Loucy (cell line): ENCODE measurements around the gene MFSD8.
A peak's percentile ranks its signal among the peaks of the same experiment; 100 is the strongest.

Experiments used
- H2AFZ ChIP-seq: fragments of 200-600 bp; sonication (generic); 2 replicates; pipeline ENCODE4 v1.6.0; 2016; ENCODE audit warnings: antibody characterized with exemption, mild to moderate bottlenecking, low read length, moderate library complexity
- H3F3A ChIP-seq: fragments of 200-600 bp; 2 replicates; pipeline ENCODE4 v1.6.0; 2016; ENCODE audit warnings: antibody characterized with exemption, low read depth, mild to moderate bottlenecking
- H3K27me3 ChIP-seq: fragments of 200-600 bp; sonication (generic); 2 replicates; pipeline ENCODE4 v1.6.1; 2014; ENCODE audit warnings: low read length, mild to moderate bottlenecking; ENCODE audit not compliant: insufficient read depth, poor library complexity, severe bottlenecking
- H3K36me3 ChIP-seq: fragments of 200-600 bp; sonication (generic); 2 replicates; pipeline ENCODE4 v1.6.1; 2016; ENCODE audit warnings: low read length; ENCODE audit not compliant: insufficient read depth
- H3K4me1 ChIP-seq: fragments of 200-600 bp; sonication (generic); 2 replicates; pipeline ENCODE4 v1.5.1; 2014; ENCODE audit warnings: low read length, mild to moderate bottlenecking; ENCODE audit not compliant: insufficient read depth, poor library complexity, severe bottlenecking
- H3K4me2 ChIP-seq: fragments of 200-600 bp; sonication (generic); 2 replicates; pipeline ENCODE4 v1.6.0; 2014; ENCODE audit warnings: antibody characterized with exemption, low read length, low read depth, mild to moderate bottlenecking; ENCODE audit not compliant: poor library complexity, severe bottlenecking
- H3K4me3 ChIP-seq: fragments of 200-600 bp; sonication (generic); 2 replicates; pipeline ENCODE4 v1.5.1; 2014; ENCODE audit warnings: low read length, mild to moderate bottlenecking, mixed read lengths; ENCODE audit not compliant: poor library complexity, severe bottlenecking
- H3K79me2 ChIP-seq: fragments of 200-600 bp; sonication (generic); 2 replicates; pipeline ENCODE4 v1.6.1; 2014; ENCODE audit warnings: low read length; ENCODE audit not compliant: insufficient read depth
- H3K9ac ChIP-seq: fragments of 200-600 bp; sonication (generic); 2 replicates; pipeline ENCODE4 v1.6.0; 2014; ENCODE audit warnings: mild to moderate bottlenecking, low read depth, low read length, moderate library complexity; ENCODE audit not compliant: poor library complexity, severe bottlenecking
- H3K9me2 ChIP-seq: fragments of 200-600 bp; sonication (generic); replicated peaks from 2 replicates; pipeline ENCODE4 v1.6.1; 2016; ENCODE audit warnings: low read depth, low read length, mixed read lengths
- H3K9me3 ChIP-seq: fragments of 200-600 bp; sonication (generic); 2 replicates; pipeline ENCODE4 v1.6.1; 2014; ENCODE audit warnings: mild to moderate bottlenecking, antibody characterized with exemption, low read length, low read depth; ENCODE audit not compliant: insufficient read depth
- H4K20me1 ChIP-seq: fragments of 200-600 bp; sonication (generic); 2 replicates; pipeline ENCODE4 v1.6.0; 2014; ENCODE audit warnings: antibody characterized with exemption, low read length, mild to moderate bottlenecking; ENCODE audit not compliant: insufficient read depth, poor library complexity, severe bottlenecking
- EZH2phosphoT487 ChIP-seq: fragments of 200-600 bp; IDR thresholded peaks from 2 replicates; pipeline ENCODE4 v1.6.1; 2018; ENCODE audit warnings: antibody characterized with exemption, mild to moderate bottlenecking, moderate library complexity, borderline replicate concordance
- TF ChIP-seq, protein P1 (sequence below): fragments of 200-600 bp; sonication (generic); conservative IDR thresholded peaks from 2 replicates; pipeline ENCODE4 v1.5.1; 2014; ENCODE audit warnings: mild to moderate bottlenecking, antibody characterized with exemption, low read length

Gene MFSD8

DNA sequence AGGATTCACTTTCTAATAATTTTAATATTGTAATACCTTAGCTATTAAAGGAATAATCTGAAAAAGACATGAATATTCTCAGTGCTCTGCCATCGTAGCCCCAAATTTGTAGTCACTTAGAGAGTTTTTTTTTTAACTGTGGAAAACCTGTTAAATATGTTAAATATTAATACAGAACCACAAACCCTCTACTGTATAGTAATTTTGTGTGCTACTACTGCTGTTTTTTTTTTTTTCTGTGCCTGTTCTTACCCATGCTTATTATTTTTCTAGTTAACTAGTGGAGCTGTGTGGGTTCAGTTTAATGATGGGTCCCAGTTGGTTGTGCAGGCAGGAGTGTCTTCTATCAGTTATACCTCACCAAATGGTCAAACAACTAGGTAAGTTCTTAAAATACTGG, 68.4 kb downstream of the MFSD8 start:
- no peak for TF ChIP-seq EZH2phosphoT487
- TF ChIP-seq, protein P1, sequence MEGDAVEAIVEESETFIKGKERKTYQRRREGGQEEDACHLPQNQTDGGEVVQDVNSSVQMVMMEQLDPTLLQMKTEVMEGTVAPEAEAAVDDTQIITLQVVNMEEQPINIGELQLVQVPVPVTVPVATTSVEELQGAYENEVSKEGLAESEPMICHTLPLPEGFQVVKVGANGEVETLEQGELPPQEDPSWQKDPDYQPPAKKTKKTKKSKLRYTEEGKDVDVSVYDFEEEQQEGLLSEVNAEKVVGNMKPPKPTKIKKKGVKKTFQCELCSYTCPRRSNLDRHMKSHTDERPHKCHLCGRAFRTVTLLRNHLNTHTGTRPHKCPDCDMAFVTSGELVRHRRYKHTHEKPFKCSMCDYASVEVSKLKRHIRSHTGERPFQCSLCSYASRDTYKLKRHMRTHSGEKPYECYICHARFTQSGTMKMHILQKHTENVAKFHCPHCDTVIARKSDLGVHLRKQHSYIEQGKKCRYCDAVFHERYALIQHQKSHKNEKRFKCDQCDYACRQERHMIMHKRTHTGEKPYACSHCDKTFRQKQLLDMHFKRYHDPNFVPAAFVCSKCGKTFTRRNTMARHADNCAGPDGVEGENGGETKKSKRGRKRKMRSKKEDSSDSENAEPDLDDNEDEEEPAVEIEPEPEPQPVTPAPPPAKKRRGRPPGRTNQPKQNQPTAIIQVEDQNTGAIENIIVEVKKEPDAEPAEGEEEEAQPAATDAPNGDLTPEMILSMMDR: no peak
- Histone ChIP-seq H3F3A (peaks cover 3% of the 10 kb centered on the region; the same call in 1 of the 2 replicates), H3K4me1 (no peaks in the 10 kb centered on the region), H3K79me2 (no peaks in the 10 kb centered on the region; the same call in 1 of the 2 replicates), H3K9me2 (no peaks in the 10 kb centered on the region), H4K20me1 (peaks cover 3% of the 10 kb centered on the region), H3K9ac (no peak overlapping the region), H3K9me3 (no peaks in the 10 kb centered on the region), H3K4me3 (no peak overlapping the region), H3K4me2 (no peak overlapping the region), H3K36me3 (peaks cover 55% of the 10 kb centered on the region), H3K27me3 (no peaks in the 10 kb centered on the region), H2AFZ (no peak overlapping the region)

DNA sequence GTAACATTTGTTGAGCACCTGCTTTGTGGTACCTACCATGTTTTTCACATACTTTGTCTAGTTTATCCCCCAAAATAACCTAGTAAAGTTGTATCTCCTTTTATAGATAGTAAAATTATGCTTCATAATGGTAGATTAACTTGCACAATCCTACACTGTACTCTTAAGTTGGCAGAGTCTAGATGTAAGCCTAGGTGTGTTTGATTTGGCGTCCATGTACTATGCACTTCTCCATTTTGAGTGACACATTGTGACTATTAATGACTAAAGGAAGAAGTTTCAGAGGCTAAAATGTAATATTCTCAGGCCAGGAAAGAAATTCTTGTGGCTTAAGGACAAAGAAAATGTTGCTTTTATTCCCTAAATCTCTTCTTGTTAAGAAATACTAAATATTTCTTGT, 68.9 kb downstream of the MFSD8 start:
- Histone ChIP-seq H3K36me3 (peaks cover 58% of the 10 kb centered on the region), H3K9me2 (no peaks in the 10 kb centered on the region), H3K9ac (no peak overlapping the region), H3F3A (peaks cover 3% of the 10 kb centered on the region; the same call in 1 of the 2 replicates), H3K4me2 (no peak overlapping the region), H3K27me3 (no peaks in the 10 kb centered on the region), H2AFZ (no peak overlapping the region), H3K9me3 (no peaks in the 10 kb centered on the region), H4K20me1 (peaks cover 3% of the 10 kb centered on the region), H3K4me3 (no peak overlapping the region), H3K4me1 (no peaks in the 10 kb centered on the region), H3K79me2 (peaks cover under 1% of the 10 kb centered on the region; the same call in 1 of the 2 replicates)
- TF ChIP-seq EZH2phosphoT487: no peak

- Histone ChIP-seq H3K36me3 (peaks cover 68% of the 10 kb centered on the region), H3F3A (no peaks in the 10 kb centered on the region), H3K4me2 (peak overlapping the region; percentile 64), H3K9me2 (no peaks in the 10 kb centered on the region), H4K20me1 (peaks cover 32% of the 10 kb centered on the region), H3K9ac (no peak overlapping the region), H2AFZ (no peak overlapping the region), H3K4me1 (peaks cover 29% of the 10 kb centered on the region), H3K79me2 (peaks cover 55% of the 10 kb centered on the region), H3K9me3 (no peaks in the 10 kb centered on the region), H3K27me3 (no peaks in the 10 kb centered on the region), H3K4me3 (no peak overlapping the region)
- no peak for TF ChIP-seq EZH2phosphoT487
- TF ChIP-seq, protein P1: no peak
These were observed 75.1 kb downstream of the MFSD8 start for GRCh38 chr4:127889903-127890302.

DNA sequence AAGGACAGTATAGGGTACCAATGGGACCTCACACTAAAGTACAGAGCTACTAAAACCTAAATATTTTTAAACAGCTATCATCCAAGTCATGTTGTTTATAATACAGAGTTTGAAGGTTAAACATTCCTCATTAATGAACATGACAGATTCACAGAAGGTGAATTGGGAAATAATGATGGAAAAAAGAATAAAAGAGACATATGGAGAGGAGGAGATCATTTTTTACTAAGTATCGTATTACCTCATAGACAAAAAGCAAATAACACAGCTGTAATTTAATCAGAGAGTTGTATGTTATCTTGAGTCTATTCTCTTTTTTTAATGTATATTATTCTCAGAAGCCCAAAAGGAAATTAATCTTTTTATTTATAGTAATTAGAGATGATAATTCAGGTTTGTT, 76.4 kb downstream of the MFSD8 start:
- Histone ChIP-seq H3K9ac (no peak overlapping the region), H2AFZ (no peak overlapping the region), H3K4me1 (peaks cover 39% of the 10 kb centered on the region), H3K9me2 (no peaks in the 10 kb centered on the region), H3F3A (no peaks in the 10 kb centered on the region), H3K79me2 (peaks cover 68% of the 10 kb centered on the region), H4K20me1 (peaks cover 40% of the 10 kb centered on the region), H3K4me3 (peak overlapping the region; percentile 41), H3K4me2 (peak overlapping the region; percentile 64), H3K9me3 (no peaks in the 10 kb centered on the region), H3K36me3 (peaks cover 56% of the 10 kb centered on the region), H3K27me3 (no peaks in the 10 kb centered on the region)
- TF ChIP-seq, protein P1: no peak
- no peak for TF ChIP-seq EZH2phosphoT487
